HG03159 (cell line): ENCODE results near the gene DMAC2.
"Not testable (repeated sequence)": the region's sequence is repeated elsewhere in the genome, so short reads cannot be mapped to it uniquely, and the experiment has no call there.

Experiments
- ATAC-seq: cut with Tn5 transposase; IDR thresholded peaks from one replicate; pipeline ENCODE4 v1.9.1; 2021; ENCODE audit warnings: mild to moderate bottlenecking, moderate library complexity; ENCODE audit not compliant: unreplicated experiment

Gene DMAC2

GRCh38 chr19:41402010-41402409 is 37.7 kb downstream of the DMAC2 start:
- no peak for ATAC-seq

- no peak for ATAC-seq
Observed at GRCh38 chr19:41401483-41401882, 38.2 kb downstream of the DMAC2 start.

GRCh38 chr19:41399525-41399924 is 40.2 kb downstream of the DMAC2 start:
- no peak for ATAC-seq

DNA sequence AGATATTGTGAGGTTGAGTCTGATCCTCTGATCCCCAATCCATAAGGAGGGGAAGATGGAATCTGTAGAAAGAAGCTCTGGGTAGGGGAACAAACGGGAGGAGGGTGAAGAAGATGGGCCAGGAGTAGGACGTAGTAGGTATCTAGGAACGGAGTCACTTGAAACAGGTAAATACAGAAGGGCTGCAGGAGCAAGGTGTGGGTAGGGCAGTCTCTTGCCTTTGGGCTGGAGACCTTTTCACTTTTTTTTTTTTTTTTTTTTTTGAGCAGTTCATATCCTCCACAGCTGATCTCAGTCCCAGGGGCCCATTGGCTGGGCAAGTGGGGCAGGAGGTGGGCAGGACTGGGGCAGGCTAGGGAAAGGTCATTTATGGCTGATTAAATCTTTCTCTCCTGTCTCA is 40.6 kb downstream of the DMAC2 start:
- ATAC-seq = no peak

DNA sequence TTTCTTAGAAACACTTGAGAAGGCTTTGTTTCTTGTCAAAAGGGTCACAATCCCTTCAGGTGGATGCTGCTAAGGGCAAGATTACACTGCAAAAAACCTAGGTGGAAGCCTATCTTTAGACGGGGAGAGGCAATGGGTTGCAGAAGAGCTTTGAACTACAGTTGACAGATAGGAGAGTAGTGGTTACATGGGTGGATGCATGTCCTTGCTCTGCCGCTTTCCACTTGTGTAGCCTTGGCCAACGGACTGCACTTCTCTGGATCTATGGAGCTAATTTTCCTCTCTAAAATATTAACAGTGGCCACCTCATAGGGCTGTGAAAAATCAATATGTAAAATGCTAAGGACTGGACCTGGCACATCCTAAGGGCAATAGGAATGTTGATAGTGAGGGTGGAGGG is 41.1 kb downstream of the DMAC2 start:
- no peak for ATAC-seq

DNA sequence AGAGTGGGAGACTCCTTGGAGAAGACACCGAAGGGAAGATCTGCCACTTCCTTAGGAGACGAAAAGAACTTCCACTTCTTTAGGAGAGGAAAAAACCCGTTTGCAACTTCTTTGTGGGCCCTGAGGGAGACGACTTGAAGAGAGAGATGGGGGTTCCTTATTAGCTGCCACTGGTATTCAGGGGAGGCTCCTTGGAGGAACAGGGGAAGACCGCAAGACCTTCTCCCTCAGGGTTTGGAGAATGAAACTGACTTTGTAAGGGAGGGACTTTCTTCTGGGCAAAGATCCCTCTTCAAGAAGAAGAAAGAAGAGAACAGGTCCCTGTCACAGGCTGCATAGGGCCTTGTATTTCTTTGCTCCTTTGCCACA is 41.7 kb downstream of the DMAC2 start:
- ATAC-seq = no peak

DNA sequence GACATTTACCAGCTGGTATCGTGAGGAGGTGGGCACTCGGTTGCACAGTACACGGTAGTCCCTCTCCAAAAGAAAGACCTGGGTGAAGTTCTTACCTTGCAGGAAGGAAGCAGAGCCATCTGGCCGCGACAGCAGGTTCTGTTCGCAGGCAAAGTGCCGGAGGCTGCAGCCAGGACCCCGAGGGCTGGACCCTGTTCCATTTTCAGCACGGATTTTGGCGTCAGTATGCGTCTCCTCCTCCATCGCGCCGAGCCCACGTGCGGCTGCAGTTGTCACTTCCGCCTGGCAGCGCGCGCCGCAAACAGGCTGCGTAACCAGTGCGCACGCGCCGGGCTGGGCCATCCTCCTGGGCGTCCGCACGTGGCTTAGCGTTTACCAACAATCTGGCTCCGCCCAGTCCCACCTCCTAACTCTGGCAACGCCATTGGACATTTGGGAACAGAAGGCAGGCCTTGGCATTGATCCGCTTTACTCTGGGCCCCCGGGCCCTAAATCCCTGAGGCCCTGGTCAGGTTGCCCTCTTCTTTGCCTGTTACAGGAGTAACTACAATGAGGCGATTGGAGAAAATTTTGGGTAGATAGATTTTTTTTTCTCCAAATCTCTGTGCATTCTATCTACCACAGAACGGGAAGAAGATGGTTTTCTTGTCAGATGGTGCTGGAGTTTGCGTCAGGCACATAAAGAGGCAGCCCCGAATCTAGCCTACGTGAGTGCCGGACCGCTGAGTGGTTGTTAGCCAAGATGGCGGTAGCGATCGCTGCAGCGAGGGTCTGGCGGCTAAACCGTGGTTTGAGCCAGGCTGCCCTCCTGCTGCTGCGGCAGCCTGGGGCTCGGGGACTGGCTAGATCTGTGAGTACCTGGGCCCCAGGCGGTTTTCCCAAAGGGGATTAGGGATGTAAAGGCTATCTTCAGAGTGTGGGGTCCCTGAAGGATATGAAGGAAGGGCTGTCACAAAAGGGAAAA is 42.3 kb downstream of the DMAC2 start, which contains the start of the genes BCKDHA and EXOSC5:
BCKDHA (plus strand) TSS at position 733 of the 964 bp plus-strand sequence; CDS start at position 743, 10 bp downstream.
EXOSC5 (minus strand) TSS at position 274 of the 964 bp plus-strand sequence; CDS start at position 243, 31 bp downstream.
- ATAC-seq = peak; percentile 86

GRCh38 chr19:41395355-41395754 is 44.4 kb downstream of the DMAC2 start:
- no peak for ATAC-seq

DNA sequence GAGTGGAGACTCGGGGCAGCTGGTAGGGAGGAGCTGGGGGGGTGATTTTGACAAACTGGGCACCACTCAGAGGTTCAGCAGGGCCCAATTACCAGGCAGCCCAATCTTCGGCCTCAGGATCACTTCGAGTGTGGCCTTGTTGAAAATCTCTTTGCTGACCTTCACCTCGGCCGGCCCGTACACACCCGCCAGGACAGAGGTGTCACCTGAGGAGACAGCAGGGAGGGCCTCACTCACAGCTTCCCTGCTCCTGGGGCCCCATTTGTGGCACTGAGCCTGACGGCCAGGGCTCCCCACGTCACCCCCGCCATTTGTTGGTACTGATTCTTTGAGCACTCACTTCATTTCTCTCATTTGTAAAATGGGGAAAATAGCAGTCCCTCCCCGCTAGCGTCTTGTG is 46.9 kb downstream of the DMAC2 start:
- ATAC-seq = no peak

- no peak for ATAC-seq
Observed at GRCh38 chr19:41391618-41392017, 48.1 kb downstream of the DMAC2 start.

DNA sequence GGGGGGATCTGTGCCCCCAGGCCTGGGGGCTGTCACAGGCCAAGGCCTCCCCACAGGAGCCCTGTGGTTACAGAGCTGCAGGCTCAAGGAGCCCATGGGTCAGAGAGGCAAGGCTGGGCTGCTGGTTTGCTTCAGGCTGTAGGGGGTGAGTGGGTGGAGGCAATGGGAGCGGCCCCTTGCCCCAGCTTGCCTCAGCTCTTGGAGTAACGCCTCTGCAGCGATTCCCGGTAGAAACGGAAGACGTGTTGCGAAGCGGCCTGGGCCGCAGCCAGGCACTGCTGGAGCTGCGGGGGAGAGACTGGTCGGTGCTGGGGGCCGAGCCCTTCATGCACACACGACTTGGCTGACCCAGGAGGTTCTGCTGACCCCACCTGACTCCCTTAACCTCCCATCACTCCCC is 53.3 kb downstream of the DMAC2 start:
- no peak for ATAC-seq

DNA sequence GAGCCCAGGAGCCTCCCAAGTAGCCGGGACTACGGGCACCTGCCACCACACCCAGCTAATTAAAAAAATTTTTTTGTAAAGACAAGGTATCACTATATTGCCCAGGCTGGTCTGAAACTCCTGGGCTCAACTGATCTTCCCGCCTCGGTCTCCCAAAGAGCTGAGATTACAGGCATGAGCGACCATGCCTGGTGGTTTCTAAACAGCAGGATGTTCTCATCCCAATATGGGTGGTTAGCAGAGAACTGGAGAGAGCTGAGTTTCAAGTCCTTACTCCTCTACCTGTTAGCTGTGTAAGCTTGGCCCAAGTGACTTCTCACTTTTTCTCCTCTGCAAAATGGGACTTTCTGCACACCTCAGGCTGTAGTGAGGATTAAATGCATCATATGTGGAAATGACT is 55.4 kb downstream of the DMAC2 start:
- ATAC-seq = no peak

- not testable (repeated sequence) for ATAC-seq
Observed at GRCh38 chr19:41381536-41381935, 58.2 kb downstream of the DMAC2 start.
